ENCODE data around the gene TMEM190.

Gene TMEM190

DNA sequence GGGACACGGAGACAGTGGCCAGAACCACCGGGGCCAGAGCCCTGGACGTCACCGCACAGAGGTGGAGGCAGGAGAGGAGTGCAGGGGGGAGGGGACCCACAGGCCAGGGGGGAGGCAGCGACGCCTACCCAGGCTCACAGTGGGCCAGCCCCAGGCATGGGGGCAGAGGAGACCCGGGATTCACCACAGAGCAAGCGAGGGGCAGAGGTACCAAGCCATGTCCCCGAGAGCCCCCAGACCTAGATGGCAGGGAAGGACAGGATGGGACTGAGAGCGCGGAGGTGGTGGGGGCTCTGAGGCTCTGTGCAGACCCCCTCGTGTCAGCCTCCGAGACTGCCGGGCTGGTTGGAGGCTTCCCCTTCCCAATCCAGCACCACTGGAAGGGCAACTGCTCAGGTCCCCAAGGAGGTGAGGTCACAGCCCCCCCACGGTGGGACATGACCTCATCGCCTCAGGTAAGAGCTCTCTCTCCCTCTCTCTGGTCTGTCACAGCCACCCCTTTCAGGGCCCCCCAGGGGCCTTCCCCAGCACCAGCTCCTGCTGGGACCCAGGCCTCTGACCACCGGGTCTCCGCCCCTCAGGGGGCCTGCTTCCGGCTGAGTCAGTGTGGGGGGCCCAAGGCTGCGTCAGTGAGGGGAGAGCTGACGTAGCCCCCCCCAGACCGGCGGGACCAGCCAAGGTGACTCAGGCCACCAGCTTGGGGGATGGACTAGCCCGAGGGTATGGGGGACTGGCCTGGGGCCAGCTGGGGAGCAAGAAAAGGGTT is 4.1 kb upstream of the TMEM190 start:
- FAIRE-seq, result no peak

DNA sequence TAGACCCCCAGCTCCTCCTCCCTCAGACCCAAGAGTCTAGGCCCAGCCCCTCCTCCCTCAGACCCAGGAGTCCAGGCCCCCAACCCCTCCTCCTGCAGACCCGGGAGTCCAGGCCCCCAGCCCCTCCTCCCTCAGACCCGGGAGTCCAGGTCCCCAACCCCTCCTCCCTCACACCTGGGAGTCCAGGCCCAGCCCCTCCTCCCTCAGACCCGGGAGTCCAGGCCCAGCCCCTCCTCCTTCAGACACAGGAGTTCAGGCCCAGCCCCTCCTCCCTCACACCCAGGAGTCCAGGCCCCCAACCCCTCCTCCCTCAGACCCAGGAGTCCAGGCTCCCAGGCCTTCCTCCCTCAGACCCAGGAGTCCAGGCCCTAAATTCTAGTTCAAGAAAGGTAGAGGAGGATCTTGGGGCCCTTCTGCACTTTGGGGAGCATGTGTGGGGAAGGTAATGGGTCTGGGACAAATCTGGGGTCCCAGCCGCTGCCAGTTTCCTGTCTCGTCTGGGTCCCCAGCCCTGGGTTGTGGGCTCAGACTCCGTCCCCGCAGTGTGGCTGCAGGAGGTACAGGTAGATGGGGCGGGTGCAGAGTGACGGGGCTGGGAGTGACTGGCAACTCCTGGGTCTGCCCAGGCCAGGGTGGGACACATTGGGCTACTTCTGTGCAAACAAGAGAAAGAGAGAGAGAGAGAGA is 3.2 kb upstream of the TMEM190 start:
- FAIRE-seq, result no peak

DNA sequence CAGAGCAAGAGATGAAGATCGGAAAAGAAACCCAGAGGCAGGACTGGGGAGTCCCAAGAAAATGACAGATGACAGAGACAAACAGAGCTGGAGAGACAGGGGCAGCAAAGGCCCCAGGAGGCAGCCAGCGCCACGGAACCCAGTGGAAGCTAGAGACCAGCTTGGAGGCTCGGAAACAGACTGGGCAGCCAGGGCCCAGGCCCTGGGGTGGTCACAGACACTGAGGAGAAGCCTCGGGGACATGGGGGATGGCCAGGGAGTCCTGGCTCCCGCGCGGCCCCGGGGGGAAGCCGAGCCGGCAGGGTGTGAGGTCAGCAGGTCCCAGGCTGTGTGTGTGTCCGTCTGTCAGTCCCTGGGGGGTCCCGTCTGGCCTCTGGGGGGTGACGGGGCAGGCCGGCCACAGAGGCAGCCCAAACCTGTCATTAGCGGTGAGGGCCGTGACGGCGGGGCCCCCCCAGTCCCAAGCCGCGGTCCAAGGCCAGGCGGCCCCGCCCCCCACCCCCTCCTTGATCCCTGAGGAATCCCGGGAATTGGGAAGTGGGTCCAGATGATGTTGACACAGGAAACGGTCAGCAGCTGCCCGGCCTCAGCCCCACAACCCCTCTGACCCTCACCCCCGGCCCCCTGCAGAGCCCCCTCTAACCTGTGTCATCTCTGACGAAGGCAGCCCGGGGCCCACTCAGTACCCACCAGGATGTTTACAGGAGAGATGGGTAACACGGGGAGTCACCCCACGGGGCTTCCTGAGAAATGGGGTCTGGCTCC is 2.5 kb upstream of the TMEM190 start:
- no peak for FAIRE-seq

GRCh38 chr19:55377356-55378131 is 918 bp downstream of the TMEM190 start:
- no peak for FAIRE-seq

- FAIRE-seq, result no peak
These were observed 2.5 kb downstream of the TMEM190 start for GRCh38 chr19:55379174-55379573.

GRCh38 chr19:55382013-55382412 is 5.4 kb downstream of the TMEM190 start:
- no peak for FAIRE-seq

GRCh38 chr19:55382522-55383054 is 6.0 kb downstream of the TMEM190 start:
- FAIRE-seq, result no peak

GRCh38 chr19:55383279-55384130 is 6.9 kb downstream of the TMEM190 start:
- FAIRE-seq, result no peak

- FAIRE-seq, result no peak
These were observed 7.7 kb downstream of the TMEM190 start, which contains the start of gene TMEM238 for GRCh38 chr19:55384131-55384919. TSS of gene TMEM238 (minus strand) at chr19:55384292. CDS start at chr19:55384259, 33 bp downstream.

GRCh38 chr19:55384920-55385723 is 8.5 kb downstream of the TMEM190 start:
- no peak for FAIRE-seq

DNA sequence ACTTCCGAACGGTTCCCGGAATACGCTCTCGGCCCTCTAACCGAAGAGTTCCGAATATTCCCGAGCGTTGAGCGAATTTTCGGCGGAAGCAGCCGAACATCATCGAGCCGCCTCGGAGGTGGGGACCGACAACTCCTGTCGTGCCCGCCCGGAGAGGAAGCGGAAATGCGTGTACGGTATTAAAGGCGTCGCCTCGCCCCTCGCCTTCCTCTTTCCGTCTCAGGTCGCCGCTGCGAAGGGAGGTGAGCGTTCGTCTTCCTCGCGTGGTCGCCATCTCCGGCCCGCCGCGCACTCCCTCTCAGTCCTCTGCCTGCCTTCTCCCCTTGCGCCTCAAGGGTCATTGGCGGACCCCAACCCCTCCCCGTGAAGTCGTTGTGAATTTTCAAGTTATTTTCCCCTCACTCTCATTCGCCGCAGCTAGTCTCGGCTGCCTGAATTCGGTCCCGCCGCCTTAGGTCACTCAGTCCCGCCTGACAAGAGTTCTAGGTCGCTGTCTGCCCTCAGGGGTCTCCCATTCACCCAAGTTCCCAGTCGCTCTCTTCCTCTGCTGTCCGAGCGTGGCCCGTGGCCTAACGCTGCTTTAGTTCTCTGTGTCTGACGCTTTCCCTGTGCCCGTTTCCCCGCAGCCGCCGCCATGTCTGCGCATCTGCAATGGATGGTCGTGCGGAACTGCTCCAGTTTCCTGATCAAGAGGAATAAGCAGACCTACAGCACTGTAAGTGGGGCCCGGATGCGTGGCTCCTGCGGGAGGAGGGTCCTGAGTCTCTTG is 9.3 kb downstream of the TMEM190 start, which contains the start of gene RPL28:
RPL28 (plus strand) TSS at position 209 of the 769 bp plus-strand sequence; CDS start at position 635, 426 bp downstream.
- peak; percentile 98 for FAIRE-seq

GRCh38 chr19:55386493-55386971 is 9.9 kb downstream of the TMEM190 start:
- FAIRE-seq, result no peak

- FAIRE-seq, result no peak
These were observed 11.3 kb downstream of the TMEM190 start for GRCh38 chr19:55387736-55388497.

DNA sequence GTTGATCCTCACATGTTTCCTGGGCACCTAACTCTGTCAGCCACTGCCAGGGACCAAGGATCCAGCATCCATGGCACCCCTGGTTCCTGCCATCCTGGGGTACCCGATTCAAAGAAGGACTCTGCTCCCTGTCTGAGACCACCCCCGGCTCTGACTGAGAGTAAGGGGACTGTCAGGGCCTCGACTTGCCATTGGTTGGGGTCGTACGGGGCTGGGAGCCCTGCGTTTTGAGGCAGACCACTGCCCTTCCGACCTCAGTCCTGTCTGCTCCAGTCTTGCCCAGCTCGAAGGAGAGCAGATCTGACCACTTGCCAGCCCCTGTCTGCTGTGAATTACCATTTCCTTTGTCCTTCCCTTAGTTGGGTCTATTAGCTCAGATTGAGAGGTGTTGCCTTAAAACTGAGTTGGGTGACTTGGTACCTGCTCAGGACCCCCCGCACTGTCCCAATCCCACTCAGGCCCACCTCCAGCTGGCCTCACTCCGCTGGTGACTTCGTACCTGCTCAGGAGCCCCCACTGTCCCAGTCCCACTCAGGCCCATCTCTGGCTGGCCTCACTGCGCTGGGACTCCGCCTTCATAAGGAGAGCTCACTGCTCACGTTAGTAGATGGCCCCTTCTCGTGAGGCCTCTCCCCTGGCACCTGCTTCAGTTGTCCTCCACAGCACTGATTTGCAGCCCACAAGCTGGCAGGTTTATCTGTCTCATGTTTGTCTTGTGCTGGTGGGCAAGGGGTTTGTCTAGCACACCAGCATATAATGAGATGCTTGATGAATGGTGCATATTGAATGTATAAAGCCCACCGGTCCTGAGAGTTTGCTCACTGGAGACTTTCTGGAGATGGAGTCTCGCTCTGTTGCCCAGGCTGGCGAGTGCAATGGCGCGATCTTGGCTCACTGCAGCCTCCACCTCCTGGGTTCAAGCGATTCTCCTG is 13.0 kb downstream of the TMEM190 start:
- no peak for FAIRE-seq

DNA sequence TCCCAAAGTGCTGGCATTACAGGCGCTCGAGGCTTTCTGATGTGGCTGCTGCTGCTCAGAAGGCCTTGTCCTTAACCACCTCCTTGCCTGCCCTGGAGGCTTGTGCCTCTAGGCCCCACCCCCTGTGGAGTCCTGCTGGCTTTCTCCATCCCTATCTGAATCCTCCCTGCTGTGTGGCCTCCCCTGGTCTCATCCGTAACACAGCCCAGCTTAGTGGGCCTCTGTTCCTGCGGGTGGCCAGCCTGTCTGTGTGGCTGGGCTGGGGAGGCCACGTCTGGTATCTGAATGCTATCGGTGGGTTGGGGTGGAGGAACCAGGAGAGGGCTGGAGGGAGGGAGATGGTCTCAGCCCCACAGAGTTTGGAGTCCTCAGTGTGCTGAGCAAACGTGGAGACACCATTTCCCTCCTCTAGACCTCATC is 13.8 kb downstream of the TMEM190 start:
- FAIRE-seq, result no peak

DNA sequence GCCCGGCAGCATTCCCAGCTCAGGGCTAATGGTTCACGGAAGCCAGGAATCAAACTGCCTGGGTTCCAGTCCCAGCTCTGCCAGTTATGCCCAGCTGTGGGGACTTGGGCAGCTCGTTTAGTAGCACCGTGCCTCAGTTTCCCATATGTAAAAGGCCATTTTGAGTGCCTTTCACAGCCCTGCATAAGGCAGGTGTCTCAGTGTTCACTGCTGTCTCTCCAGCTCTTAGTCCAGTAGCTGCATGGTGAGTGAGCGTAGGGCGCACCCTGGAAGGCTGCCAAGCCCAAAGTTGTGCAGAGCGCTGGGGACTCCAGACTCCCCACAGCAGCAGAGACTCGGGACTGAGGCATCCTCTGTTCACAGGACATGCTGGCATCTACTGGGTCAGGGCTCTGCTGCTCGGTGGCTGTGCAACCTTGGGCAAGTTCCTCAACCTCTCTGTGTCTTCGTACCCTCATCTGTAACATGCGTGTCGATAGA is 14.6 kb downstream of the TMEM190 start:
- no peak for FAIRE-seq

Measured in A204.1 (cell line).